NCI-H2196 treated with DMSO at 0.1 percent for 48 hours (cell line): ENCODE measurements around the gene ARL6.

Experiments
- DNase-seq: peaks from one replicate; lab custom pipeline; 2025; ENCODE audit not compliant: unreplicated experiment; lab: John Stamatoyannopoulos, UW

The ARL6 gene, protein sequence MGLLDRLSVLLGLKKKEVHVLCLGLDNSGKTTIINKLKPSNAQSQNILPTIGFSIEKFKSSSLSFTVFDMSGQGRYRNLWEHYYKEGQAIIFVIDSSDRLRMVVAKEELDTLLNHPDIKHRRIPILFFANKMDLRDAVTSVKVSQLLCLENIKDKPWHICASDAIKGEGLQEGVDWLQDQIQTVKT

GRCh38 chr3:97764407-97765238 is at the start of gene ARL6:
Gene ARL6, plus strand, starts transcription at chr3:97764758. Its CDS starts 3,350 bp downstream, at chr3:97768108.
- peak; percentile 93 for DNase-seq

DNA sequence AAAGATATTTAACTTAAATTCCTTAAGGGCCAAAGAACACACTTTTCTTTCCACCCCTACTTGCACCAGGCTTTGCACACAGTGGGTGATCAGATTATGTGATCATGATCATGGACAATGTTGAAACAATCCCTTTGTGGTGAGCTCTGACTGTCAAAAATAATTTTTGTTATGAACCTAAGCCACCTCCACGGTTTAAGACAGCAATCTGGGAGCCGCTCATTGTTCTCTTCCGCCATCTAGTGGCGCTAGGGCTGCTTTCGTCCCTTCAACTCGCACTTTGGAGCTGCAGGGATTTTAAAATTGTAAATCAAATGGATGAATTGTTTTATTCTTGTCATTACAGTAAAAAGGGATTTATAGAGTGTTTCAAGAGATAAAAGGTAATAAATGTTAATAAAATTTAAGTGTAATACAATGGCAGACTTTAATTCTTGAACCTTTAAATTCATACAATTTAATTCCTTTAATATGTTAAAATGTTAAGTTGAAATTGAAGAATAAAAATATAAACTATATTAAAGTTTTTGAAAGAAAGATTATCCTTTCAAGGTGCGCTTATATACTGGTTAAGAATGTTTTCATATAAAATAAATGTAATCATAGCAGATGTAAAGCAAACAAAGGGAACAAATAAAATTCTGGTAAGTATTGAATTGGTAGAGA is 45.3 kb upstream of the ARL6 start:
- DNase-seq, result peak; percentile 46

DNA sequence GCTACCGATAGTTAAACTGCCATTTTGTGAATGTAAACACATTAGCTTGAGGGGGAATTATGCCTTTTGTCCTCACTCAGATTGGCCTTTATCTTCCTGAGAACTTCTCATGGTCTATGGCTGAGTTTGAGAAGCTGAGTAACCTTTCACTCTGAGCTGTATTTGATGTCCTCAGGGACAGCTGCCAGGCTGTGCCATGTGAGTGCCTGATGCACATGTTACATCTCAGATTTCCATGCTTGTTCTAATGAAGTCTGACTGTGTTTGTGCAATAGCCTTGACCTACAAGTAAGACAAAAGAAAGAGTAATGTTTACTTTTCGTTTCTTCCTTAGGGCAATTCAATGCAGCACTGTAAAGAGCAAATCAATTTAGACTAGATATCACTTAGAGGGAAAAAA is 44.1 kb upstream of the ARL6 start:
- DNase-seq, result no peak

- no peak for DNase-seq
Observed at GRCh38 chr3:97721446-97721845, 43.1 kb upstream of the ARL6 start.

- DNase-seq, result no peak
Observed at GRCh38 chr3:97736928-97737327, 27.6 kb upstream of the ARL6 start.

GRCh38 chr3:97738761-97739160 is 25.8 kb upstream of the ARL6 start:
- no peak for DNase-seq

DNA sequence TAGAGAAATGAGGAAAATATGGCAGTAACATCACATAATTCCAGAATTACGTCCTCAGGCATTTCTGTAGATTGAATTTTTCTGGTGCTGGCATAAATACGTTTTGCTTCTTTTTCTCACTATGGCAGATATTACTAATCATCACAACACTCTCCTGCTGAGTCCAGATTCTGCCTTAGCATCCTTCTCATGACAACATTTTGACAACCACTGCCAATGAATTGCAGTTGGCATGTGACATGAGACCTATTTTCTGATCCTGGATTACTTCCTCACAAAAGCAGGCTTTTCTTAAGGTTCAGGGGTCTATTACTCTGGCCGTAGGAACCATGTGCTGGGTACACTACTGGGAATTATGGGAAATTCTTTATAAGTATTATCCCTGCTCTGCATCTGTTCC is 22.5 kb upstream of the ARL6 start:
- no peak for DNase-seq

DNA sequence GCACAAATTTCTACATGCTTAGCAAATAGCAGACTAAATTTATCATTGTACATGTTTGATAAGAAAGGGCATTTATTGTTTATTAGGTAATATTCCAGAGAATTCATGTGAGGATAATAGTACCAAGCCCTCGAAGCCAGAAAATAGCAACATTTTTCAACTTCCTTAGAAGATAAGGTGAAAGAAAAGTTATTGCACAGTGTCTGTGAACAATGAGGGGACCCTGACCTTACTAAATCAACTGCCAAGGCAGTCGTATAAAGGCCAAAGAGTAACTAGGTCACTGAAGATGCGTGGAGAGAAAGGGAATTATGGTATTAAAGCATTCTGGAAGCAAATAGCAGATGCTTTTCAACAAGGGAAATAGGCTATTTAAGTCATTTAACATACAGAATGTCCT is 20.3 kb upstream of the ARL6 start:
- DNase-seq, result no peak

GRCh38 chr3:97763586-97764406 is 762 bp upstream of the ARL6 start:
- DNase-seq, result no peak

GRCh38 chr3:97765336-97765735 is 778 bp downstream of the ARL6 start:
- DNase-seq, result no peak

DNA sequence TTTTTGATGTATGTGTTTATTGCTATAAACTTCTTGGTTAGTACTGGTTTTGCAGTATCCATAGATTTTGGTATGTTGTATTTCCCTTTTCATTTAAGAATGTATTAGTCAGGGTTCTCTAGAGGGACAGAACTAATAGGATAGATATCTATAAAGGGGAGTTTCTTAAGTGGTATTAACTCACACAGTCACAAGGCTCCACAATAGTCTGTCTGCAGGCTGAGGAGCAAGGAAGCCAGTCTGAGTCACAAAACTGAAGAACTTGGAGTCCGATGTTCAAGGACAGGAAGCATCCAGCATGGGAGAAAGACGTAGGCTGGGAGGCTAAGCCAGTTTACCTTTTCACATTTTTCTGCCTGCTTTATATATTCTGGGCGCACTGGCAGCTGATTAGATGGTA is 8.4 kb downstream of the ARL6 start:
- no peak for DNase-seq

DNA sequence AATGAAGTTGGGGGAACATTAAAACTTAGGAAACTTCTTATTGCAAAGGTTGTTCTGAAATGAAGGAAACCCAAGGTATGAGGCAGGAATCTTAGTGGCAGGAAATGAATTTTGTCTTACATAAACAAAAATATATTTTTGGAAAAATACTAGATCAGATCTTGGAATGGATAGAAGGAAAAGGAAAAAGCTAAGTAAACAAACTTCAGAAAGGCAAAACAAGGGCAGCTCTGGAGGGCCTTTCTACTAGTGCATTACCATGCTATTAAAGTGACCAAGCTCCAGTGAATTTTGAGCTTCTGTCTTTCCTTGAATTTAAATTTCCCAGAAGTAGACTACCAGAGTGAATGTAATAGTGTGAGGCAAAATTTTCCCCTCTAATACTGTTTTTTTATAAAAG is 13.6 kb downstream of the ARL6 start:
- no peak for DNase-seq

DNA sequence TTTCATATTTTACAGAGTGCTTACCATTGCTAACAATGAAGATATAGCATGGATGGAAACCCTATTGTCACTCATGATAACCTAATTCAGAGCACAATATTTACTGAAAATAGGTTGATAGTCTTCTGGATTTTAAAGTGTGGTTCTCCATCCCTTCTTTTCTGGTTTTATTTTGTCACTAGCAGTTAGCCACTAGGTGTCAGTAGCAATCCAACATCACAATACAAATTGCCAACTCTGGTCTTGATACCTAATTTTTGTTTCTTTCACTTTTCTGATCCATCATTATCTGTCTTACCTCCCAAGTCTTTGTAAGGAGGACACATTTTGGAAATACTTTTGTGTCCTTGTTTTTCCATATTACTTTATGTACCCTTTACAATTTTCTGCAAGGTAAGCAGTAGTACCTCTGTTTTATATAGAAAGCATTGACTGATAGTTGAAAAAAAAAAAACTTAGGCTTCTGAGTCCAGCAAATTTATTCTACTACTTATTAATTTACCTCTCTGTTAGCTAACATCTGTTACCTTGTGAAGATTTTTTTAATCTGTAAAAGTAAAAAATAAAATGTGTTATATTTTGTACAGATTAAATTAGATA is 29.0 kb downstream of the ARL6 start:
- peak; percentile 58 for DNase-seq

- no peak for DNase-seq
Observed at GRCh38 chr3:97795951-97796350, 31.4 kb downstream of the ARL6 start.

DNA sequence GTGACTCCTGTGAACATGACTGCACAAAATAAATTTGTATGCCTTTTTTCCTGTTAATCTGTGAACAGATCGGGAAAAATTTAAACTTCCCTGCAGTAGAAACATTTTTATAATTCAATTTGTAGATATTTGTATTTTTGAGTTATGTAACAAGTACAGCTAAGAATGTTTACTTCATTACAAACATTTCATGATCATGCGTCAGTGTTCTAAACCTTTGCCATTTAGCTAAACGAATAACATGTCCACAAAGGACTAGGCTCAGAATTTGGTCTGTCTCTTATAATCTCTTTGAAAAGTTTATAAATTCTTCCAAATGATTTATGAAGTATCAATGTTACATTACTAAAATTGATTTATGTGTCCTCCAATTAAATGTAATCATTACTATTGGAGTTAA is 39.9 kb downstream of the ARL6 start:
- no peak for DNase-seq

- DNase-seq, result no peak
Observed at GRCh38 chr3:97810779-97811390, 46.3 kb downstream of the ARL6 start.

DNA sequence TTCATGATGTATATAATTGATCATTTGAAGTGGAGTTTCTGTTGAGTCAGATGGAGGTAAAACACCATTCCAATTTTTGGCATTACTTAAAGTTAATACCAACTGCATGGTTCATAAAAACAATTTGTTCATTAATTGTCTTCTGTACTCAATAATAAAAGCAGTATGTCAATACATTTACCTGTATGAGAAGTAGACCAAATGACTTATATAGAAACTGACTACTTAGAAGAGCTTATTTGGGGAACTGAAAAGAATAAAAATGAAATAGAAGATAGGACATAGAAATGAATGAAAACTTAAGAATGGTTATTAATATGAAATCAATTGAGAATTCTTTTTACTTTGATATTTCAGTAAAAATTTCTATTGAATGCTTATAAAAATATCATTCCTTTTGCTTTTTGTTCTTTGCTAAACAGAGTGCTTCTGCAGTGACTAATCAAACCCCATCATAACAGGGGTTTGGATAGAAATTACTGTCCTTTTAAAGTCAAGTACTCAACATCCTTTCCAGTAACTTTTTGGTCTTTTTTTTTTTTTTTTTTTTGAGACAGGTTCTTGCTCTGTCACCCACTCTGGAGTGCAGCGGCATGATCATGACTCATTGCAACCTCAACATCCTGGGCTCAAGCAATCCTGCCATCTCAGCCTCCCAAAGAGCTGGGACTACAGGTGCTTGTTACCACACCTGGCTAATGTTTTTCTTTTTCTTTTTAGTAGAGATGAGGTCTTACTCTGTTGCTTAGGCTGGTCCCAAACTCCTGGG is 50.8 kb downstream of the ARL6 start:
- DNase-seq, result no peak

GRCh38 chr3:97816811-97817210 is 52.3 kb downstream of the ARL6 start:
- no peak for DNase-seq

- DNase-seq, result no peak
Observed at GRCh38 chr3:97817965-97818364, 53.4 kb downstream of the ARL6 start.

DNA sequence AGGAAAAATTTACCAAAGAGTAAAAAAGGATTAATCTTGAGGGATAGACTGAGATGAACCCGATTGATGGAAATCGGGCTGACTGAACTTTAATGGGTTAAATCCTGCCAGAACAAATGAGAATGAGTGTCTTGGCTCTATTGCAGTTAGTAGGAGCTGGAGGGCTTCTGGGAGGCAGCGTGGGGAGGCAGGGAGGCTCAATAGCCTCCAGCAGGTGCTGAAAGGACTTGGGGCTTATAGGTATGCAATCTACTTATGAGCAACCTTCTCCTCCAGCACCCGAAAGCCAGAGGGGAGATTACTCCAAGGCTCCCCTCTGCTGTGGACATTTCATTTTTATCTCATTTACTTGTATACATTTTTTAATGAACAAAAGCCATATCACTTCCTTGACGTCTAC is 56.2 kb downstream of the ARL6 start:
- DNase-seq, result no peak
